A204.1 (cell line): ENCODE results near the gene LDLRAD4.
"Not testable (repeated sequence)": the region's sequence is repeated elsewhere in the genome, so short reads cannot be mapped to it uniquely, and the experiment has no call there.

Experiments used
- FAIRE-seq: peaks from 2 replicates; lab custom pipeline; 2012; peaks lifted over from hg19 to GRCh38; lab: Jason Lieb, UNC

LDLRAD4 gene

GRCh38 chr18:13605901-13606300 is 387.3 kb downstream of the LDLRAD4 start:
- no peak for FAIRE-seq

- FAIRE-seq: no peak
Measured at GRCh38 chr18:13606604-13607254, 388.2 kb downstream of the LDLRAD4 start.

- not testable (repeated sequence) for FAIRE-seq
Measured at GRCh38 chr18:13608024-13608562, 389.5 kb downstream of the LDLRAD4 start.

GRCh38 chr18:13608791-13609532 is 390.4 kb downstream of the LDLRAD4 start:
- FAIRE-seq: no peak

- FAIRE-seq: no peak
Measured at GRCh38 chr18:13610555-13611141, 392.1 kb downstream of the LDLRAD4 start.

- no peak for FAIRE-seq
Measured at GRCh38 chr18:13611142-13611600, 392.6 kb downstream of the LDLRAD4 start.

- no peak for FAIRE-seq
Measured at GRCh38 chr18:13611601-13612195, 393.1 kb downstream of the LDLRAD4 start.

GRCh38 chr18:13612196-13612997 is 393.8 kb downstream of the LDLRAD4 start:
- FAIRE-seq: no peak

GRCh38 chr18:13613099-13613498 is 394.5 kb downstream of the LDLRAD4 start:
- FAIRE-seq: no peak

GRCh38 chr18:13613591-13614501 is 395.3 kb downstream of the LDLRAD4 start:
- FAIRE-seq: no peak

- no peak for FAIRE-seq
Measured at GRCh38 chr18:13614641-13615288, 396.2 kb downstream of the LDLRAD4 start.

GRCh38 chr18:13615432-13615861 is 396.9 kb downstream of the LDLRAD4 start:
- no peak for FAIRE-seq

GRCh38 chr18:13616041-13616440 is 397.5 kb downstream of the LDLRAD4 start:
- FAIRE-seq: no peak

GRCh38 chr18:13616525-13617035 is 398.0 kb downstream of the LDLRAD4 start:
- FAIRE-seq: no peak

- no peak for FAIRE-seq
Measured at GRCh38 chr18:13617826-13618515, 399.4 kb downstream of the LDLRAD4 start.

GRCh38 chr18:13618760-13619438 is 400.3 kb downstream of the LDLRAD4 start:
- FAIRE-seq: no peak

GRCh38 chr18:13619505-13620205 is 401.1 kb downstream of the LDLRAD4 start:
- FAIRE-seq: no peak

GRCh38 chr18:13620206-13620672 is 401.7 kb downstream of the LDLRAD4 start:
- FAIRE-seq: no peak
